Measurements from ENCODE around the gene SEZ6L. TPM values are rescaled to one million over a fixed set of nuclear protein-coding genes. Genes with fewer than 3 reads are reported as not detected.

Gene SEZ6L
- total RNA-seq, 1 donor from 2014 or later = 0.32 TPM

DNA sequence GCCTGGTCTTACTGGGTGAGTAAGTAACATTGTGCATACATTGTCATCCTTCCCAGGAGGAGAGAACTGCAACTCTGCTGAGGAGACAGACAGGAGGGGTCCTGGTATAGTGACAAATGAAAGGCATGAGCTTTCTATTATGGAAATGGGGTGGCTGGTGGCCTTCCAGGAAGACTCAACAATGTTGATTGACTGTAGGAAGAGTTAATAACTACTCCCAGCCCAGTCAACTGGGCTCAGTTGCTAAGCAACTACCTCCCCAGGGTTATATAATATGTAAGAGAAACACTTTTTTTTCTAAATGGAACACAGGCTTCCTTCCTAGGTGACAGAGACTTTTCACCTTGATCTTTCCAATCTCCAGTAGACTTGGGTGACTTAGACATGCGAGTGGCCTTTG lies 28.2 kb downstream of the SEZ6L start:
- Histone ChIP-seq H3K27me3 (peaks cover 11% of the 10 kb centered on the region), H3K27ac (no peak overlapping the region), H3K9me3 (no peaks in the 10 kb centered on the region), H3K4me3 (no peak overlapping the region), H3K4me1 (no peaks in the 10 kb centered on the region), H3K36me3 (no peaks in the 10 kb centered on the region)
- ATAC-seq (no peak), DNase-seq (no peak)
- TF ChIP-seq, protein P1, sequence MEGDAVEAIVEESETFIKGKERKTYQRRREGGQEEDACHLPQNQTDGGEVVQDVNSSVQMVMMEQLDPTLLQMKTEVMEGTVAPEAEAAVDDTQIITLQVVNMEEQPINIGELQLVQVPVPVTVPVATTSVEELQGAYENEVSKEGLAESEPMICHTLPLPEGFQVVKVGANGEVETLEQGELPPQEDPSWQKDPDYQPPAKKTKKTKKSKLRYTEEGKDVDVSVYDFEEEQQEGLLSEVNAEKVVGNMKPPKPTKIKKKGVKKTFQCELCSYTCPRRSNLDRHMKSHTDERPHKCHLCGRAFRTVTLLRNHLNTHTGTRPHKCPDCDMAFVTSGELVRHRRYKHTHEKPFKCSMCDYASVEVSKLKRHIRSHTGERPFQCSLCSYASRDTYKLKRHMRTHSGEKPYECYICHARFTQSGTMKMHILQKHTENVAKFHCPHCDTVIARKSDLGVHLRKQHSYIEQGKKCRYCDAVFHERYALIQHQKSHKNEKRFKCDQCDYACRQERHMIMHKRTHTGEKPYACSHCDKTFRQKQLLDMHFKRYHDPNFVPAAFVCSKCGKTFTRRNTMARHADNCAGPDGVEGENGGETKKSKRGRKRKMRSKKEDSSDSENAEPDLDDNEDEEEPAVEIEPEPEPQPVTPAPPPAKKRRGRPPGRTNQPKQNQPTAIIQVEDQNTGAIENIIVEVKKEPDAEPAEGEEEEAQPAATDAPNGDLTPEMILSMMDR (IDR thresholded peaks at IDR 0.05) = no peak
- intact Hi-C loops (cut with DNase I) = no loop called here

DNA sequence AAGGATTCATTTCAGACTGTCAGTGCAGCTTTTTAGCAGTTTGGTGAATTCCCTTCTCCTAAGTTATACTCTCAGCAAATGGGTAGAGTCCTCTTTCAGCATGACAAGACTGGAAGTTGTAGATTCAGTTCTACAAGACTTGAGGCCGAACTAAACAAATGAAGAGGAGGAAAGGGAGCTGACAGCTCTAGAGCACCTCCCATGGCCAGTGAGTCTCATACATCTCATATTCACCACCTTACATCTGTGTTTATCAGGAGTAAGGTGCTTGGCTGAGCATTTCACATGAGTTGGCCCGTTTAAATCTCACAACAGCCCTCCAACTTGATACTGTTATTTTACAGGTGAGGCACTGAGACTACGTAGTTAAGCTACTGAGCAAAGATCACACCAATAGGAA lies 30.4 kb downstream of the SEZ6L start:
- H3K9me3 ChIP-seq = no peaks in the 10 kb centered on the region
- no peaks in the 10 kb centered on the region for H3K4me1 ChIP-seq
- H3K27ac ChIP-seq = no peak overlapping the region
- ATAC-seq = no peak
- TF ChIP-seq, protein P1 (IDR thresholded peaks at IDR 0.05) = no peak
- DNase-seq = no peak
- H3K4me3 ChIP-seq = no peak overlapping the region
- intact Hi-C loops (cut with DNase I) = no loop called here
- no peaks in the 10 kb centered on the region for H3K36me3 ChIP-seq
- peaks cover 17% of the 10 kb centered on the region for H3K27me3 ChIP-seq

- Histone ChIP-seq H3K4me3 (no peak overlapping the region), H3K36me3 (no peaks in the 10 kb centered on the region), H3K4me1 (no peaks in the 10 kb centered on the region), H3K27me3 (peaks cover 17% of the 10 kb centered on the region), H3K27ac (no peak overlapping the region), H3K9me3 (no peaks in the 10 kb centered on the region)
- ATAC-seq (no peak), DNase-seq (no peak)
- intact Hi-C loops (cut with DNase I) = no loop called here
- TF ChIP-seq, protein P1 (IDR thresholded peaks at IDR 0.05) = no peak
These were observed 33.1 kb downstream of the SEZ6L start for GRCh38 chr22:26202280-26202924.

DNA sequence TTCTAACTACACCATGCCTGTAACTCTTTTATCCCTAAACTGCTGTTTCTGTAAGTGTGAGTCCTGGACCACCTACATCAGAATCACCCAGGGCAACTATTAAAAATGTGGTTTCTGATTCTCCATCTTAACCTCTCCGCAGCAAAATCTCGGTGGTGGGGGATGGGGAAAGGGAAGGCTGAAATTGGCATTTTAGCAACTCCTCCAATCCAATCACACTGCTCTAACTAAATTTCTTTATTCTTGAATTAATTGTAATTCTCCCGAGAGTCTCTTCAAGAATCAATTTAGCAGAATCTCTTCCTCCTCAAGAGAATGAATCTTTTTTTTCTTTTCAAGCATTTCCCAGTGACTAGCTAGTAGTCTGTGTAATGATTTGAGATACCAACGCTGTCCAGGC lies 36.2 kb downstream of the SEZ6L start:
- Histone ChIP-seq H3K4me1 (no peaks in the 10 kb centered on the region), H3K27ac (no peak overlapping the region)

GRCh38 chr22:26210334-26210733 lies 41.1 kb downstream of the SEZ6L start:
- no peaks in the 10 kb centered on the region for H3K36me3 ChIP-seq
- TF ChIP-seq, protein P1 (IDR thresholded peaks at IDR 0.05) = no peak
- no peak overlapping the region for H3K27ac ChIP-seq
- DNase-seq (no peak), ATAC-seq (no peak)
- H3K9me3 ChIP-seq = no peaks in the 10 kb centered on the region
- peaks cover 9% of the 10 kb centered on the region for H3K27me3 ChIP-seq
- H3K4me1 ChIP-seq = no peaks in the 10 kb centered on the region
- no peak overlapping the region for H3K4me3 ChIP-seq
- intact Hi-C loops (cut with DNase I) = no loop called here

More for the DNA sequence above, 36.2 kb downstream of the SEZ6L start:
- H3K27me3 ChIP-seq = peaks cover 13% of the 10 kb centered on the region
- no peaks in the 10 kb centered on the region for H3K36me3 ChIP-seq
- intact Hi-C loops (cut with DNase I) = no loop called here
- no peaks in the 10 kb centered on the region for H3K9me3 ChIP-seq
- DNase-seq = no peak
- no peak overlapping the region for H3K4me3 ChIP-seq
- ATAC-seq = no peak
- TF ChIP-seq, protein P1 (IDR thresholded peaks at IDR 0.05) = no peak

DNA sequence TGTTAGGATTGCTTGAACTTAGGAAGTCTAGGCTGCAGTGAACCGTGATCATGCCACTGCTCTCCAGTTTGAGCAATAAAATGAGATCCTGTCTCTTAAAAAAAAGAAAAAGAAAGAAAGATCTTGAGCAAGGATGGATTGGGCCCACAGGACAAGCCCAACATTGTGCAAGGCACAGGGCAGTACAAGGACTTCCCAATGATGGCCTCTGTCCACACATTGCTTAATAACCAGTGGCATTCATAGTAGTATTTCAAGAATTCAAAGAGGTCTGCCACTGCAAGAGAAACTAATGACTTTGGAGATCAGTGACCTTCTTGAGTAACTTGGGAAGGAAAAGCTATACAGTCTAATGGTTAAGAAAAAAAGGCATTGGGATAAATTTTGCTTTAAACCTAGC lies 44.6 kb downstream of the SEZ6L start:
- Histone ChIP-seq H3K4me1 (no peaks in the 10 kb centered on the region), H3K4me3 (no peak overlapping the region), H3K27me3 (peaks cover 15% of the 10 kb centered on the region), H3K27ac (no peak overlapping the region), H3K9me3 (no peaks in the 10 kb centered on the region), H3K36me3 (no peaks in the 10 kb centered on the region)
- TF ChIP-seq, protein P1 (IDR thresholded peaks at IDR 0.05) = no peak
- DNase-seq (no peak), ATAC-seq (peak; percentile 51)
- intact Hi-C loops (cut with DNase I) = no loop called here

Measured in upper lobe of right lung (tissue), 1 donor.